Measurements from ENCODE around the gene MED8.
"Not testable (repeated sequence)": the region's sequence is repeated elsewhere in the genome, so short reads cannot be mapped to it uniquely, and the experiment has no call there.

MED8 gene

GRCh38 chr1:43414634-43415223 lies 25.1 kb upstream of the MED8 start:
- TF ChIP-seq, protein P1, sequence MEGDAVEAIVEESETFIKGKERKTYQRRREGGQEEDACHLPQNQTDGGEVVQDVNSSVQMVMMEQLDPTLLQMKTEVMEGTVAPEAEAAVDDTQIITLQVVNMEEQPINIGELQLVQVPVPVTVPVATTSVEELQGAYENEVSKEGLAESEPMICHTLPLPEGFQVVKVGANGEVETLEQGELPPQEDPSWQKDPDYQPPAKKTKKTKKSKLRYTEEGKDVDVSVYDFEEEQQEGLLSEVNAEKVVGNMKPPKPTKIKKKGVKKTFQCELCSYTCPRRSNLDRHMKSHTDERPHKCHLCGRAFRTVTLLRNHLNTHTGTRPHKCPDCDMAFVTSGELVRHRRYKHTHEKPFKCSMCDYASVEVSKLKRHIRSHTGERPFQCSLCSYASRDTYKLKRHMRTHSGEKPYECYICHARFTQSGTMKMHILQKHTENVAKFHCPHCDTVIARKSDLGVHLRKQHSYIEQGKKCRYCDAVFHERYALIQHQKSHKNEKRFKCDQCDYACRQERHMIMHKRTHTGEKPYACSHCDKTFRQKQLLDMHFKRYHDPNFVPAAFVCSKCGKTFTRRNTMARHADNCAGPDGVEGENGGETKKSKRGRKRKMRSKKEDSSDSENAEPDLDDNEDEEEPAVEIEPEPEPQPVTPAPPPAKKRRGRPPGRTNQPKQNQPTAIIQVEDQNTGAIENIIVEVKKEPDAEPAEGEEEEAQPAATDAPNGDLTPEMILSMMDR (IDR thresholded peaks at IDR 0.05; ENCODE audit: low read depth, low read length, missing control alignments) = peak; percentile 50
- no peak for DNase-seq (ENCODE audit: low read depth)
- no peak overlapping the region for H3K4me3 ChIP-seq (ENCODE audit: low read depth, low read length)

GRCh38 chr1:43413426-43413825 lies 23.8 kb upstream of the MED8 start:
- not testable (repeated sequence) for DNase-seq (ENCODE audit: low read depth); H3K4me3 ChIP-seq (ENCODE audit: low read depth, low read length)

GRCh38 chr1:43410571-43410970 lies 21.0 kb upstream of the MED8 start:
- TF ChIP-seq, protein P1 (IDR thresholded peaks at IDR 0.05; ENCODE audit: low read depth, low read length, missing control alignments) = no peak
- DNase-seq (ENCODE audit: low read depth) = no peak
- no peak overlapping the region for H3K4me3 ChIP-seq (ENCODE audit: low read depth, low read length)

DNA sequence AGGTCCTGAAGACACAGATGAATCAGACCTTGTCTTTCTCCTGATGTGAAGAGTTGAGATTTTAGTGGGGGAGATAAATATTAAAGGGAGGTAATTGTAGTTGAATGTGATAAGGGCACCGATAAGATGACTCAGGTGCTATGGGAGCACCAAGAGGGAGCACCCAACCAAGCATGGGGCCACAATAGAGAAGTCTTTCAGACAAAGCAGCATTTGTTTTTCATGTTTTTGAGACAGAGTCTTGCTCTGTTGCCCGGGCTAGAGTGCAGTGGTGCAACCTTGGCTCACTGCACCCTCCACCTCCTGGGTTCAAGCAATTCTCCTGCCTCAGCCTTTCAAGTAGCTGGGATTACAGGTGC lies 16.3 kb upstream of the MED8 start:
- DNase-seq (ENCODE audit: low read depth) = no peak
- TF ChIP-seq, protein P1 (IDR thresholded peaks at IDR 0.05; ENCODE audit: low read depth, low read length, missing control alignments) = no peak
- no peak overlapping the region for H3K4me3 ChIP-seq (ENCODE audit: low read depth, low read length)

DNA sequence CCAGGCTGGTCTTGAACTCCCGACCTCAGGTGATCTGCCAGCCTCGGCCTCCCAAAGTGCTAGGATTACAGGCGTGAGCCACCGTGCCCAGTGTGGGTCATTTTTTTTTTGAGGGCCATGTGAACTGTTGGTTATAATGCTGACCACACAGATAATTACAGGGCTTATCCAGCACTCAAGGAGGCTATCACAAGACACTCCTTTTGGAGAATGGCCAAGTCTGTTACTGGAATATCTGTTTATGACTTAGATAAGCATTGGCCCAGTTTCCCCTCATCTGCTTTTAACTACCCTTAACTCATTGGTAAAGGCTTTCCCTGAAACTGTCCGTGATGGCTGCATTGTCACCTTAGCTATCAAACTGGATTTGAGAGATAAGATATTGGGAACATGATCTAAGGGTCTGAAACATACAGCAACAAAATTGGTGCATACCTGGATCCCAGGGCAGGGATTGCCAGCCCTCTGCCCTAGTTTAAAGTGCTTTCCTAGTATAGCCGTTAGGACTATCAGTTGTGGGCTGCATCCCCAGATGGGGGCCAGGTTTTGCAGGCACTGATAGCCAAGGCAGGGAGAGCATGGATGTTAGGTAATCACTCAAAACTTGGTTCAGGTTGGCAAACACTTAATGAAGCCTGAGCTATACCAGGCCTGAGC lies 15.7 kb upstream of the MED8 start:
- DNase-seq (ENCODE audit: low read depth) = no peak
- TF ChIP-seq, protein P1 (IDR thresholded peaks at IDR 0.05; ENCODE audit: low read depth, low read length, missing control alignments) = no peak

DNA sequence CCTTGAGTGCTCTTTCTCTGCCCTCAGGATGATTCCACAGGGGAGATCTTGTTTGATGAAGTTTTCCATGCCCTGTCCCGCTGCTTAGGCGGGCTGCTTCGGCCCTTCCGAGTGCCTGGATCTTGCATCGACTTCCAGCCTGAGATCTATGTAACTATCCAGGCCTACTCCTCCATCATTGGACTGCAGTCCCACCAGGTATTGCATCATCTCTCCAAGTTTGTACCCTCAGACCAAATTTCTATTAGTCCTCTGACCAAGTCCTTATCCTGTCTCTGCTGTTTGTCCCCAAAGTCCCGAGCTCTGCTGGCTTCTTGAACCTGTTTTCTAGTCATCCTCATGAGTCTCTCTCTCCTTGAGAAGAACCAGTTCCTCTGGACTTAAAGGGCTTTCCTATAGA lies 14.8 kb upstream of the MED8 start:
- TF ChIP-seq, protein P1 (IDR thresholded peaks at IDR 0.05; ENCODE audit: low read depth, low read length, missing control alignments) = no peak
- no peak overlapping the region for H3K4me3 ChIP-seq (ENCODE audit: low read depth, low read length)
- DNase-seq (ENCODE audit: low read depth) = no peak

More for the DNA sequence above, 15.7 kb upstream of the MED8 start:
- H3K4me3 ChIP-seq (ENCODE audit: low read depth, low read length) = no peak overlapping the region

GRCh38 chr1:43402089-43402865 lies 12.7 kb upstream of the MED8 start:
- no peak overlapping the region for H3K4me3 ChIP-seq (ENCODE audit: low read depth, low read length)
- TF ChIP-seq, protein P1 (IDR thresholded peaks at IDR 0.05; ENCODE audit: low read depth, low read length, missing control alignments) = no peak
- DNase-seq (ENCODE audit: low read depth) = no peak

DNA sequence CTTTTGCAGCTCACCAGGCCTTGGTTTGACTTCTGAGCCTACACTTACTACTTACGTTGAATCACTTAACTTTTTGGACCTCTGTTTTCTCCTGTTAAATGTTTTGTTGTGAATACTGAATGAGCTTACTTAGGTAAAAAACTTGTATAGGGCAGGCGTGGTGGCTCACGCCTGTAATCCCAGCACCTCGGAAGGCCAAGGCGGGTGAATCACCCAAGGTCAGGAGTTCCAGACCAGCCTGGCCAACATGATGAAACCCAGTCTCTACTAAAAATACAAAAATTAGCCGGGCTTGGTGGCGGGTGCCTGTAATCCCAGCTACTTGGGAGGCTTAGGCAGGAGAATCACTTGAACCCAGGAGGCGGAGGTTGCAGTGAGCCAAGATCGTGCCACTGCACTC lies 10.8 kb upstream of the MED8 start:
- not testable (repeated sequence) for DNase-seq (ENCODE audit: low read depth); H3K4me3 ChIP-seq (ENCODE audit: low read depth, low read length)
